HG03378 (cell line): ENCODE data around the gene PNPLA1.

Source experiments
- ATAC-seq: cut with Tn5 transposase; IDR thresholded peaks from one replicate; pipeline ENCODE4 v1.9.1; 2021; ENCODE audit warnings: mild to moderate bottlenecking, moderate library complexity; ENCODE audit not compliant: unreplicated experiment

The PNPLA1 gene

DNA sequence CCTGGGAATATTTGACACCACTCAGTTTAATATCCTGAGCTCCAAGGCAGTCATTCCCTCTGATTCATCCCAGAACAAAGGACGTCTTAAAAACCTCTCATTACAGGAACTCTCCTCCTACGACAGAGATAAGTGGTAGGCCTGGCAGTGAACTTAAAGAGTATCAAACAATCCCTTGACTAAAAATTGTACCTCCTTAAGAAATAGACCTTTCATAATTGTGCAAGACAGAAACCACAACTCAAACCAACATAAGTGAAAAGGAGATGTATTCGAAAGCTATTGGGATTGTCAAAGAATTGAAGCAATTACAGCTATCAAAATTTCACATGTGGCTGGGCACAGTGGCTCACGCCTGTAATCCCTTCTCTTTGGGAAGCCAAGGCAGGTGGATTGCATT, 86.0 kb downstream of the PNPLA1 start:
- ATAC-seq = no peak

DNA sequence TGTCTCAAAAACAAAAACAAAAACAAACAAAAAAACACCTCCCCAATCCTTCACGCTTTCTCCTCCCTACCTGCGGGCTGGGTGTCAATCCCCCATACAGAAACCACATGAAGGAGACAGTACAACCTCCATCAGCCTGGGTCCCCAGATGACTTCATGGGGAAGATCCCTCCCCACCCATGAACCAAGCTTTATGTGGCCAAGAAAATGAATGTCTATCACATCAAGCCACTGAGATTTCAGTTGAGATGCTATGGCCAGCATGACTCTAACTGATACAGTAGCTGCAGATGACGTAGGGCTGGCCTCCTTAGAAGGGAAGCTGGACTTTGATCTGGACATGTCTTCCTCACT, 88.0 kb downstream of the PNPLA1 start:
- no peak for ATAC-seq
